Kidney tubule cell (primary cell): Measurements from ENCODE around the gene ZYX.
A peak's percentile ranks its signal among the peaks of the same experiment; 100 is the strongest.
"Not testable (repeated sequence)": the region's sequence is repeated elsewhere in the genome, so short reads cannot be mapped to it uniquely, and the experiment has no call there.

Experiments
- DNase-seq: peaks from one replicate; pipeline ENCODE4 v3.0.0-alpha.2; 2018; ENCODE audit warnings: low spot score

Gene ZYX

DNA sequence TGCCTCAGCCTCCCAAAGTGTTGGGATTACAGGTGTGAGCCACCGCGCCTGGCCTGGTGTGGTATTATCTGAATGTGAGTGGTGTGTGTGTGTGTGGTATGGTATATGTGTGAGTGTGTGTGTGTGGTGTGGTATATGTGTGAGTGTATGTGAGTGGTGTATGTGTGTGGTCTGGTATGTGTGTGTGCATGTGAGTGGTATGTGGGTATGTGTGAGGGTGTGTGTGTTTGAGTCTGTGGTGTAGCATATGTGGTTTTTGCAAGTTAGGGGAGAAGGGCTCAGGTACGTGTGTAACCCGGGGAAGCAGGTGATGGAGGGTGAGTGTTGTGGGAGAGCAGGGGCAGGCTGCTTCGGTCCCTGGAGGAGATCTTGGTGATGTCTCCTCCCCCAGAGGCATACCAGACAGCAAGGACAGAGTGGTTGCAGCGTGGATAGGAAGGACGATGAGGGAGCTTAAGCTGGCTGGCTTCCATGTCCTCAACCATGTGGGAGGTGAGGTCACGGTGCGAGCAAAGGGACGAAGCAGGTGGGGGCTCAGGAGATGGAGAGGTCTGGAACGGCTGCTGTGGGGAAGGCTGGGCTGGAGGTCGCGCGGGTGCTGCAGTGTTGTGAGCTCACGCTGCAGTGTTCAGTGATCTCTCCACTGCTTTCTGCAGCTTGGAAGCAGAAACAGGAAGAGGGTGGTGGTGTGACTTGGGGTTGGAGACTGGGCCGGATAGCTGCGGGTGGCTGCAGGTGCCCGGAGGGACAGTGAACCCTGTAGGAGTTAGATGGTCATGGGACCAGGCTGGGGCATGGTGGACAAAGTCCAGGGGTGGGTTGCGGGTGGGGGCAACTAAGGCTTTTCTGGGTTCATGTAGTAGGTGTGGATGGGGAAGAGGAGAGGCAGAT is 5.0 kb downstream of the ZYX start:
- peak; percentile 49 for DNase-seq

DNA sequence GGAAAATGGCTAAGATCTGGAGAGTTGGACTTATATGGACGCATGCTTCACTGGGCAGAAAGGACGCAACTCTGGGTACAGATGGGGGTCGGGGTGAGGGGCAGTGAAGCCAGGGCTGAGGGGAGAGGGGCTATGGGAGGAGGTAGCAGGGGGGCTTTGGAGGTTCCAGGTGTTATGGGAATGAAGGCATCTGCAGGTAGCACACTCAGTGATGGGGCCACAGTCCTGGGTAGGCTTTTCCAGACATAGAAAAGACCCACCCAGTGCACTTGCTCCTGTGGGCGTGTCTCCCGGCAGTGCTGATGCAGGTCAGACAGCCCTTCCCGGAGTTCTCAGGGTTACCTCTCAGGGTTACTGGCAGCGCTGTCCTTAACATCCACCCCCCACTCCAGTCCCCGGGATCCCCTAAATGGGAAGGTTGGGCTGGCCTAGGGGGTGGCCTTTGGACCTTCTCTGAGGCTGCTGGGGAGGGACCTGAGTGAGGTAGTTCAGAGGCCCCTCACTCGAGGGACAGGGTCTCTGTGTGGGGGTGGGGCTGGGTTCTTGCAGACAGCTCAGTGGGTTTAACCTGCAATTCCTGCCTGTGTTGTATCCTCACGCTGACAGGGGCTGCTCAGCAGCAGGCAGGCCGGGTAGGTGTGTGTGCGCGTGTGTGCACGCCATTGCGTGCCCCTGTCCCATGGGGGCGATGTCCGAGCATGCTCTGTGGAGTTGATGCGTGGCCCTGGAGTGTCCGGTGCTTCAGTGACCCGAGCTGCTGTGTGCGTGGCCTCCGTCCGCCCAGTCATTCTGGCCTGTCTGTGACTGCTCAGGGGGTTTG is 6.2 kb downstream of the ZYX start:
- no peak for DNase-seq

DNA sequence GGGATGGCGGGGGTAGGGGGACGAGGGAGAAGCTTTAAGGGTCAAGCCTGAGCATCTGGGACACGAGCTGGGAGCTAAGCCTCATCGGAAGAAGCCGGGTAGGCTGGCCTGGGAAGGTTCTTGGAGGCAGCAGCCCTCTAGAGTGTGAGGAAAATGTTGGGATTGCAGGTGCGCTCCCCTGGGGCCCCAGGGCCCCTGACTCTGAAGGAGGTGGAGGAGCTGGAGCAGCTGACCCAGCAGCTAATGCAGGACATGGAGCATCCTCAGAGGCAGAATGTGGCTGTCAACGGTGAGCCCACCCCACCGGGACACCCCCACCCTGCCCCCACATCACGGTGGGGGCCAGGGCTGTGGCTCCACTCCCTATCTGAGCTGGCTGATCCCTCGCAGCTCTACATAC is 6.9 kb downstream of the ZYX start:
- no peak for DNase-seq

DNA sequence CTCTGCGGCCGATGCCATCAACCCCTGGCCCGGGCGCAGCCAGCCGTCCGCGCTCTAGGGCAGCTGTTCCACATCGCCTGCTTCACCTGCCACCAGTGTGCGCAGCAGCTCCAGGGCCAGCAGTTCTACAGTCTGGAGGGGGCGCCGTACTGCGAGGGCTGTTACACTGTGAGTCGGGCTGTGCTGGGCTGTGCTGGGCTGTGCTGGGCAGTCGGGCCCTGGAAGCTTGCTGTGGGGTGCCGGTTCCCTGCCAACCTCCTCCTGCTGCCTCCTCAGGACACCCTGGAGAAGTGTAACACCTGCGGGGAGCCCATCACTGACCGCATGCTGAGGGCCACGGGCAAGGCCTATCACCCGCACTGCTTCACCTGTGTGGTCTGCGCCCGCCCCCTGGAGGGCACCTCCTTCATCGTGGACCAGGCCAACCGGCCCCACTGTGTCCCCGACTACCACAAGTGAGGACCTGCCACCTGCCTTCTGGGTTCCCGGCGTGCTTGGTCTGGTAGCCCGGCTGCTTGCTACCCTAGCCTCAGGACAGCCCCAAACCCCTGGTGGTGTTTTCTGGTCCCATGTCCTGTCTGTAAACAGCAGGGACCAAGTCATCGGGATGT is 7.5 kb downstream of the ZYX start:
- DNase-seq, result no peak

DNA sequence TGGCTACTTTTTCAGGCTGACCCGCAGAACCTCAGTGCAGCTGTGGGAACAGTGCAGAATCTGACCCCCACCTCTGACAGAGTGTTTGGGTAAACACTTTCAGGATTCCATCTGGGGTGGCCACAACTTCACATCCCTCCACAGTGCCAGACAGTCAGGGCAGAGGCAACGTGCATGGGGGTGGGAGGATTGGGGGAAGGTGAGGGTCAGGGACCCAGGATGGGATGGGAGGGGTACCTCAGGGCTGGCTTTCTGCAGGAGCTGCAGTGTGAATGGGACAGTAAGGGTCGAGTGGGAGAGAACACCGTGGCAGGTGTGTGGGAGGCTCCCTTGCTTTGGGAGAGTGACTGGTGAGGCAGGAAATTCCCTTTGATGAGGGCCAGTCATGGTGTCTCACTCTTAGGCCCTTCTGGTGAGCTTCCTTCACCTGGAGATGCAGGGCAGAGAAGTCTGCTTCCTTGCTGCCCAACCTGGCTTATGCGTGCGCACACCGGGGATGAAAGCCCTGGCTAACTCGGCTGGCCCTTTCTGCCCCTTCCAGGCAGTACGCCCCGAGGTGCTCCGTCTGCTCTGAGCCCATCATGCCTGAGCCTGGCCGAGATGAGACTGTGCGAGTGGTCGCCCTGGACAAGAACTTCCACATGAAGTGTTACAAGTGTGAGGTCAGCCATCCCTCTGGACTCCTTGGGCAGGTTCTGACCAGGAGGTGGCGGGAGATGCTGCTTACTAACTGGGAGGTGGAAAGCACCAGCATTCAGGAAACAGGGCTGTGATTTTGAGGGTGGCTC is 8.4 kb downstream of the ZYX start:
- DNase-seq, result no peak

DNA sequence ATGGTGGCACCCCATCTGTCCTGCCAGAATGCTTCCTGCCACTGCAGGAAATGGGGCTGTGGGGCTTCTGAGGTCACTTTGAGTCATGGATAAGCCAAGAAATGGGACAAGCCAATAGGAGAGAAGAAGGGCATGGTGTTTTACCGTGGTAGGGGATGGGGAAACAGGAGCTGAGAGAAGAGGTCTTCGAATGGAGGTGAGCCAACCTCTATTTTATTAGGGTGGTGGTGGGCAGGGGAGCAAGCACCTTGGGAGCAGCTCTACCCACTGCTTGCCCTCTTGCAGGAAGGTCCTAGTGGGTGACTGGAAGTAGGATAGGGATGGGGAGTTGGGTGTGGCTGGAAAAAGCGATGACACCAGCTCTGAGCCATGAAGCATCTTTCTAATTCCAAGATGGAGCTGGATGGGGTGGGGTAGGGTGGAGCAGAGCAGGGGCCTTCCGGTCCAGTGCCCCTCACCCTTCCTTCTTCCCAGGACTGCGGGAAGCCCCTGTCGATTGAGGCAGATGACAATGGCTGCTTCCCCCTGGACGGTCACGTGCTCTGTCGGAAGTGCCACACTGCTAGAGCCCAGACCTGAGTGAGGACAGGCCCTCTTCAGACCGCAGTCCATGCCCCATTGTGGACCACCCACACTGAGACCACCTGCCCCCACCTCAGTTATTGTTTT is 9.1 kb downstream of the ZYX start:
- no peak for DNase-seq

DNA sequence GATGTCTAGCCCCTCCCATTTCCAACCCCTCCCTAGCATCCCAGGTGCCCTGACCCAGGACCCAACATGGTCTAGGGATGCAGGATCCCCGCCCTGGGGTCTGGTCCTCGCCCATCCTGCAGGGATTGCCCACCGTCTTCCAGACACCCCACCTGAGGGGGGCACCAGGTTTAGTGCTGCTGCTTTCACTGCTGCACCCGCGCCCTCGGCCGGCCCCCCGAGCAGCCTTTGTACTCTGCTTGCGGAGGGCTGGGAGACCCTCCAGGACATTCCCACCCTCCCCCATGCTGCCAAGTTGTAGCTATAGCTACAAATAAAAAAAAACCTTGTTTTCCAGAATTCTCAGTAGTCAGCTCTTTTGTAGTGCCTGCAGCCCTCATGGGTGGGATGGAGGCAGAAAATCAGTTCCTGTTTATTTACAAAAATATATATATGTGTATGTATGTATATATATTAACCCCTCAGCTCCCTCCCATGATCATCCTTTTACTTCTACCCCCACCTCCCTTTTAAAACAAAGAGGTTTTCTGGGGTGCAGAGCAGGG is 9.7 kb downstream of the ZYX start:
- DNase-seq, result no peak

DNA sequence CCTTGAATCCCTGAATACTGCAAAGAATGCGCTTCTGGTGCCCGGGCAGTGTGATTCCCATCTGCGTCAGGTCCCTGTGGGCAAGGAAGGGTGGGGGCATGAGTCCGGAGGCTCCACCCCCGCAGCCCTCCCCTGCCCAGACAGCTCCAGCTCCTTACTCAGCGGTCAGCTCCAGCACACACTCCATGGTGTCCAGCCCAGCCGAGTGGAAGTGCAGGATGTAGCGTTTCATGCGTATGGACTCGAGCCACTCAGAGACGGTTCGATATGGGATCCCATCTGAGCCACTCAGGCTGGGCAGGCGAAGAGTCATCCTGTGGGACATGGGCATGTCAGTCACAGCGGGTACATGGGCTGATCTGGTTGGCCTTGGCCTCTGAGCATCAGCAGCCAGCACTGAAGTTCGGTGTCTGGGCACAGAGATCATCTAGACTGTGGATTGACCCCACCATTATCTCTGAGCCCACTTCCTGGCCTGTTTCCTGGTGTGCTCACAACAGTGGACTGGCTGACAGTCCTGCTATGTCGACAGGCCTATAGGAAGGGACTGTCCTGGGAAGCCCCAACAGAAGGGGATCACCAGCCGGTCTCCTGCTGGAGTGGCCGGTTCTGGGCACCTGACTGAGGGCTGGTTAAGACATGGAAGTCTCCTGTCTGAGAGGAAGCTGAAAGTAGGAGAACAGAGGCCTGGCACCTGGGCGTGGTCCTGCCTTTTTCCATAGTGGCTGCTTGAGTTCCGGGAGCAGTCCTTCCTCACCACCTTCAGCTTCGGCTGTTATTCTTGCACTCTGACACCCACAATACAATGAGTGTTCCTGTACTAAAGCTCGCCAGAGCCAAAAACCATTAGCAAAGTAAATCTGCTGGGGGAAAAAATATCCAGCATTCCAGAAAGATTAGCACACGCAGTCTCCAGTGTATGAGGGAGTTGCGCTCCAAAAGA is 10.6 kb downstream of the ZYX start:
- DNase-seq, result peak; percentile 58

DNA sequence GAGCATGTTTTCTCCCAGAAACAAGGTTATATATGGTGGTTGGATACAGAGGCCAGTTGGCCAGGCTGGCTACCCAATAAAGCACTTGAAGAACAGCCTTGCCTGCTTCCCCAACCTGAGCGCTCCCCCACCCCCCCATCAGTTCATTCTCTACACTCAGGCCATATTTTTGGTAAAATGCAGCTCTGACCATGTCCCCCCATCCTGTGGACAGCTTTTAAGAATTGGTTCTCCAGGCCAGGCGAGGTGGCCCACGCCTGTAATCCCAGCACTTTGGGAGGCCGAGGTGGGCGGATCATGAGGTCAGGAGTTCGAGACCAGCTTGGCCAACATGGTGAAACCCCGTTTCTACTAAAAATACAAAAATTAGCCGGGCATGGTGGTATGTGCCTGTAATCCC is 11.3 kb downstream of the ZYX start:
- not testable (repeated sequence) for DNase-seq

DNA sequence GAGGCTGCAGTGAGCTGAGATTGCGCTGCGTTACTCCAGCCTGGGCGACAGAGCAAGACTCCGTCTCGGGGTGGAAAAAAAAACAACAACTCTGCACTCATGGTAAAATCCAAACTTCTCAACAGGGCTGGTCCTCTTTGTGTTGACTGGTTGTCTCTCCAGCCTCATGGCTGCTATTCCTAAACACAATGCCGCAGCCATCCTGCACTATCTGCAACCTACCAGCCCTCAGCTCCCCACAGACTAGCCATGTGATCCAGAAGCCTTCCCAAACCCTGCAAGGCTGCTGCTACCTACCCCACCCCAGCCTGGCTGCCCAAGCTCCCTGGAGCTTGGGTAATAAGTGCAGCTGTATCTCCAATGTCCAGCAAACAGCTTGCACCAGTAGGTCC is 11.7 kb downstream of the ZYX start:
- DNase-seq, result no peak

DNA sequence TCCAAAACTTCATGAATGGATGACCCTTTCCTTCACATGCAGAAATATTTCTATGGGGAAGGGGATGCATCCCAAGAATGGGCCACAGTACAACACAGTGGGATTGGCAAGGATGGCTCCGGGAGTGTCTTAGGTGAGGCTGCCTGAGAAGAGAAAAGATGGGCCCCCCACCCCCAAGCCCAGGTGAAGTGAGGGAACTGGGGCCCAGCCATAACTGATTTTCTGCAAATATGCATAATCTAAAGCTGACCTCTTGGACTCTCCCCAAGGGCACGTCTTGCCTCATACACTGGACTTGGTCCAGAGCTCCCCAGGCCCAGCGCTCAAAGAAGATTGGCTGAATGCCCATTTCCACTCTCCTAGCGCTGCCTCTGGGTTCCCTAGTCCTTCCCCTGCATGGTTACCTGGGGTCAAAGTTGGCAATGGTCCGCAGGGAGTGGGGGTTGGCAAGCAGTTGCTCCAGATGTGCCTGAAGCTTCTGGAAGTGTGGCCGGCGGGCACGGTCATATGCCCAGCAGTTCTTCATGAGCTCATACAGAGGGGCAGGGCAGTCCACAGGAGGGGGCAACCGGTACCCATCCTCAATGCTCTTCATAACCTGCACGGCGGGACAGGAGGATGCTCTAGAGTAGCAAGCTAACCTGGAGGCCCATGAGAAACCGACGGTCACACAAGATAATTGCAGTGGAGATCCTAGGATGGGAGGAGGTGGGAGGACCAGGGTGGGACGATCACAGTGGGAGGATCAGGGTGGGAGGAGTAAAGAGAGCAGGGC is 12.3 kb downstream of the ZYX start:
- DNase-seq, result no peak

DNA sequence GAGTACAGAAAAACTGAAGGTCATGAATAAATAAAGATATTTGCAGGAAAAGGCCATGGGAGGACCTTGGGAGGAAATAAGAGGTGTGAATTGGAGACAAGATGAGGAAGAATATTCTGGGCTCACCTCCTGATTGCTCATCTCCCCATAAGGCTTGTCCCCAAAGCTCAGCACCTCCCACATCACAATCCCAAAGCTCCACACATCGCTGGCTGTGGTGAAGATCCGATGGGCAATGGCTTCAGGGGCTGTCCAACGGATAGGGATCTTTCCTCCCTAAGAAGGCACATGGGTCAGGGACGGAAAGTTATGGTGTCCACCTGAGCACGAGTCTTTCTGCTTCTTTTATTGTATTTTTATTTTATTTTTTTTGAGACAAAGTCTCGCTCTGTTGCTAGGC is 12.9 kb downstream of the ZYX start:
- DNase-seq, result no peak

DNA sequence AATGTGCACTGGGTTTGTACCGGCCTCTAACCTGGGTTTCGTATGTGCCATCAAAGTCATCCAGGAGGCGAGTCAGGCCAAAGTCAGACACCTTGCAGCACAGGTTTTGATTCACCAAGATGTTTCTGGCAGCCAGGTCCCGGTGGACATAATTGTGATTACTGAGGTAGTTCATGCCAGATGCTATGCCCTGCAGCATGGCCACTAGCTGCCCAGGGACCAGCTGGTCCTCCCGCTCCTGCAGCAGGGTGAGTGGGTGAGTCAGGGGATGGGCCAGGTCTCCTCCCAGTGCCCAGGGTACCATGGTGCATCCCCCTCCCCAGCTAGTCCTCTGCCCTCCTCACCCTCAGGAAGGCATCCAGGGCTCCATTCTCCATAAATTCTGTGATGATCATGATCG is 13.6 kb downstream of the ZYX start:
- DNase-seq, result no peak

DNA sequence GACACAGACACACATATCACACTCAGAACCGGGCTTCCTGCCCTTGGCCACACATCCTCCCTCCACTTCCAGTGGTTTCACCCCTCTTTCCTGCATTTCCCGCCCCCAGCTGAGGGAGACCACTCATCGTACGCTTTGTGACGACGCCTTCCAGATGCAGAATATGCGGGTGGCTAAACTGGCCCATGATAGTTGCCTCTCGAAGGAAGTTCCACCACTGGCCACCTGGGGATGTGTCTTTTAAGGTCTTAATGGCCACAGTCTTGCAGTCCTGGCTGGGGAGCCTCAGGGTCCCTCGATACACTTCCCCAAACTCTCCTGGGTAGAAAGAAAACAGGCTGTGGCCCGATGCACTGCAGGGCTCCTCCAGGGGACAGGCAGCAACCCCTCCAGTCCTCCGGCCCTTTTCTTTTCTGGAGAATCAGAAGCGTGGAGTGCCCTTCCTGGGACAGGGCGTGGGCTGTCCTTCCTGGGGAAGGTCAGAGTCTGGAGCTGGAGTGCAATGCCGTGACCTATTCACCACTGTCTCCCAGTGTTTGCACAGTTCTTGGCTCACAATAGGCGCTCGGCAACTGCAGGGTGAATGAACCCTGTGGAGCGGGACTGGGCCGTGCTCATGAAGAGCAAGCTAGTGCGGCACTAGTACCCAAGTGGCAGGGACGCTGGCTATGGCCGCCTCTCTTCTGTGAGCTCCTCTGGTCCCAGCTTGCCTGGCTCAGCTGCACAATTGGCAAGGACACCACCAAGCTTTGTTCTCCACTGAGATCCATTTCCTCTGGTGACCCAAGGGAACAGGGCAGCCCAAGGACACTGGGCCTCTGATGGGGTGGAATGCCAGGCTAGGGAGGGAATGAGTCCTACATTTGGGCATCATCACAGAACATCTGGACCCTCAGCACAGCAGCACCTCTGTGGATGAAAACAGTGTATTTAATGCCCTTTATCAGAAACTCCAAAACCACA is 14.3 kb downstream of the ZYX start:
- no peak for DNase-seq

DNA sequence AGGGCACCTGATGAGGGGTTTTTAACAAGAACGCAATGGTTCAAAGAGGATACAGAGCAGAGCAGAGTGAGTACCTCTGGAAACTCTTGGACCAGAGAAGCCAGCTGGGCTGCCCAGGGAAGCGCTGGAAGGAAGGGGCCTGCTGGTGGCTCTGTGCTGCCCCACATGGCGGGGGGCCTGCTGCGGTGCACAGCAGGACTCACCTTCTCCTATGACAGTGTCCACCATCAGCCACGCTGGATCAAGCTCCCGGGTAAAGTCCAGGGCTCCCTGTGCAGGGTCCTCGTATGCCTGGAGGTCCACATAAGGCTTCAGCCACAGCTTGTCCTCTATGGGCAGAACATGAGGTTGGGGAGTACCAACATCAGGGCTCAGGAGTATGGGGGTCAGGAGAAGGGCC is 15.0 kb downstream of the ZYX start:
- no peak for DNase-seq

DNA sequence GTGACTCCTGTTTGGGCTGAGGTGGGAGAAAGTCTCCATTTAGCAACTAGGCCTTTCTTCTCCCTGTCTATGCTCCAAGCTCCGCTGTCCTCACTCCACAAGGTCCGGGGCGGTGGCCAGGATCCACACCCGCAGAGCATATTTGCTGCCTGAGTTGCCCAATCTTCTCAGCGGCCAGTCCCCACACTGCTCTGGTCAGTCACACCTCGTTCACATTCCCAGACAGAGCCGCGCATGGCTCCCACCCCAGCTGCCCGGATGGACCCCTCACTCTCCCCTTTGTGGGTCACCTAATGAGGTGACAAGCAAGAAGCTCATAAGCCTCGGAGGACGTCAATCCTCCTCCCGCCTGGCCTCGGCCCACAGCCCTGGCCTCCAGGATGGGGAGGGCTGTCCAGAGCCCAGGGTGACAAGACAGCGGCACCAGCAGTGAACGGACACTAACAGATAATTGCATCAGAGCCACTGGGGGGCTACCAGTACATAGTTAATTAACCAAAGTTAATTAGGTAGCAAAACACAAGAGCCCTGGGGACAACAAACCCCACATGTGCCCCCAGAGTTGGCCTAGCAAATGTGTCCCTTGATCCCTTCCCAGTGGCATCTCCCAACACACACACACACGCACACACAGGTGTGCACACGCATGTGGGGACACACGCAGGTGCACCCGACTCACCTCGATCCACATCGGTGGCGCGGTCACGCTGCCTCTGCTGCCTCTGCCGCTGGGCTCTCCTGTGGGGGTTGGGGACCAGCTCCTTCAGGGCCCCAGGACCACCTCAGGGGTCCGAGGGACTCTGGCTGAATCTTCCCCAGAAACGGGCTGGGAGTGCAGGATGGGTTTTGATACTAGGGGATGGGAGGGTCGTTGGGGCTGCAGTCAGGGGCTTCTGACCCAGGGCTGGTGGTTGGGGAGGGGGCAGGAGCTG is 15.7 kb downstream of the ZYX start:
- no peak for DNase-seq
